ENCODE data around the gene KCTD15.

DNA sequence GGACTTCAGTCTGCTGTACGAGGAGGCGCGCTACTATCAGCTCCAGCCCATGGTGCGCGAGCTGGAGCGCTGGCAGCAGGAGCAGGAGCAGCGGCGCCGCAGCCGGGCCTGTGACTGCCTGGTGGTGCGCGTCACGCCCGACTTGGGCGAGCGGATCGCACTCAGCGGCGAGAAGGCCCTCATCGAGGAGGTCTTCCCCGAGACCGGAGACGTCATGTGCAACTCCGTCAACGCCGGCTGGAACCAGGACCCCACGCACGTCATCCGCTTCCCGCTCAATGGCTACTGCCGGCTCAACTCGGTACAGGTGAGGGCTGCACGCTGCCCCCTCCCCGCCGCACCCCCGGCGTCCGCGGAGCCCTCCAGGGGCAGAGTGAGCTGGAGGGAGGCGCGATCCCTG is 14.6 kb downstream of the KCTD15 start:
- TF ChIP-seq CTCF (IDR thresholded peaks at IDR 0.05 in 8 of 11, conservative IDR thresholded peaks at IDR 0.05 in 3 of 11) (no peak), POLR2AphosphoS5 (IDR thresholded peaks at IDR 0.05) (no peak)
